GM10266 (cell line): ENCODE measurements around the gene PTH2.

Experiments used
- DNase-seq: peaks from one replicate; pipeline ENCODE4 v3.0.0; 2012; ENCODE audit errors: extremely low spot score
- TF ChIP-seq, protein P1 (sequence below): IDR thresholded peaks from 2 replicates; pipeline ENCODE4 v1.5.1; 2012; ENCODE audit warnings: mild to moderate bottlenecking, low read depth; ENCODE audit not compliant: control insufficient read depth, insufficient read depth; ENCODE audit errors: missing control alignments

The PTH2 gene

GRCh38 chr19:49441210-49441959 is 18.1 kb upstream of the PTH2 start, which contains the start of gene SLC17A7:
TSS of gene SLC17A7 (minus strand) at chr19:49441527. CDS start at chr19:49441379, 148 bp downstream.
- TF ChIP-seq, protein P1, sequence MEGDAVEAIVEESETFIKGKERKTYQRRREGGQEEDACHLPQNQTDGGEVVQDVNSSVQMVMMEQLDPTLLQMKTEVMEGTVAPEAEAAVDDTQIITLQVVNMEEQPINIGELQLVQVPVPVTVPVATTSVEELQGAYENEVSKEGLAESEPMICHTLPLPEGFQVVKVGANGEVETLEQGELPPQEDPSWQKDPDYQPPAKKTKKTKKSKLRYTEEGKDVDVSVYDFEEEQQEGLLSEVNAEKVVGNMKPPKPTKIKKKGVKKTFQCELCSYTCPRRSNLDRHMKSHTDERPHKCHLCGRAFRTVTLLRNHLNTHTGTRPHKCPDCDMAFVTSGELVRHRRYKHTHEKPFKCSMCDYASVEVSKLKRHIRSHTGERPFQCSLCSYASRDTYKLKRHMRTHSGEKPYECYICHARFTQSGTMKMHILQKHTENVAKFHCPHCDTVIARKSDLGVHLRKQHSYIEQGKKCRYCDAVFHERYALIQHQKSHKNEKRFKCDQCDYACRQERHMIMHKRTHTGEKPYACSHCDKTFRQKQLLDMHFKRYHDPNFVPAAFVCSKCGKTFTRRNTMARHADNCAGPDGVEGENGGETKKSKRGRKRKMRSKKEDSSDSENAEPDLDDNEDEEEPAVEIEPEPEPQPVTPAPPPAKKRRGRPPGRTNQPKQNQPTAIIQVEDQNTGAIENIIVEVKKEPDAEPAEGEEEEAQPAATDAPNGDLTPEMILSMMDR, result no peak
- peak; percentile 86 for DNase-seq

- TF ChIP-seq, protein P1, result no peak
- no peak for DNase-seq
Measured at GRCh38 chr19:49440439-49441209, 17.4 kb upstream of the PTH2 start.

DNA sequence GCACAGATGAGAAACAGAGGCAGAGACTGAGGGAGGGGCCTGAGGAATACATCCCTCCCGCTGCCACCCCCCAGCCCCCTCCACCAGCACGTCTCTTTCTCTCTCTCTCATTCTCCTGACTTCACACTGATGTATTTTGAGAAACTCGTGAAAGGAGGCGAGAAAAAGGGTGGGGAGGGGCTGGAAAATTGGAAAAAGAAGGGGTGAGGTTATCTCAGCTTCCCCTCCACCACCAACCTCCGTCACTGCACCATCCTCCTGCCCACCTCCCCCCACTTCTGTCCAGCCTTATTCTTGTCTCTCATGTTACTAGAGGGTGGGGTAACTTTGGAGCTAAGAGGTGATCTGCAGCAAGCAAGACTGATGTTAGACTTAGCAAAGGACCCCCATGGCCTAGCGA is 16.6 kb upstream of the PTH2 start:
- no peak for DNase-seq
- TF ChIP-seq, protein P1, result no peak

DNA sequence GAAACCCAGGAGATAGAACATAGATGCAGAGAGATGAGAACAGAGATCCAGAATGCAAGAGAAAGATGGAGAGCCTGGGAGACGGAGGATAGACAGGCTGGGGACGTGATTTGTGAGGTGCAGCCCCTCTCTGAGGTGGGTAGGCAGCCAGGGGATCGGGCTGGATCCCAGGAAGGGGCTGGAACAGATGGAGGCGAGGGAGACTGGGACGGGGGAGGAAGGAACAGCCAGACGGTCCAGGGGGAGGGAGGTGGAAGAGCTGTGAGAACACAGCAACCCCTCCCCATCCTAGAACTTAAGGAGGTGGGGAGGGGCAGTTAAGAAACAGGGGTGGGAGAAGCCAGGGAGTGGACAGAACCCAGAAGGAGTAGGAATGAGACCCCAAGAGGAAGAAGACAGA is 15.0 kb upstream of the PTH2 start:
- TF ChIP-seq, protein P1, result no peak
- DNase-seq, result no peak

- TF ChIP-seq, protein P1, result no peak
- no peak for DNase-seq
Measured at GRCh38 chr19:49437231-49437630, 14.0 kb upstream of the PTH2 start.

- no peak for DNase-seq
Measured at GRCh38 chr19:49436381-49437017, 13.3 kb upstream of the PTH2 start.

More at GRCh38 chr19:49436381-49437017, 13.3 kb upstream of the PTH2 start:
- TF ChIP-seq, protein P1, result no peak
